SK-N-SH treated with all-trans-retinoic acid at 6 μM for 48 hours (cell line): ENCODE results near the gene HCFC1R1.

Experiments
- ARNTL ChIP-seq: fragments of 450-650 bp; formaldehyde crosslinking; IDR thresholded peaks from 2 replicates; pipeline ENCODE4 v1.5.0; 2020; ENCODE audit warnings: low read depth, mild to moderate bottlenecking, moderate library complexity, borderline replicate concordance
- BACH2 ChIP-seq: fragments of 250-450 bp; sonication (Bioruptor Pico); IDR thresholded peaks from 2 replicates; pipeline ENCODE4 v1.9.0; 2021; ENCODE audit warnings: mild to moderate bottlenecking, borderline replicate concordance
- CSDC2 ChIP-seq: fragments of 250-450 bp; sonication (Bioruptor Pico); IDR thresholded peaks from 2 replicates; pipeline ENCODE4 v1.5.0; 2020; ENCODE audit warnings: mild to moderate bottlenecking, moderate library complexity
- GLIS3 ChIP-seq: fragments of 250-450 bp; sonication (Bioruptor Pico); IDR thresholded peaks from 2 replicates; pipeline ENCODE4 v1.5.0; 2020; ENCODE audit warnings: mild to moderate bottlenecking, moderate library complexity
- SNAI2 ChIP-seq: fragments of 250-450 bp; sonication (Bioruptor Pico); IDR thresholded peaks from 2 replicates; pipeline ENCODE4 v1.5.0; 2020; ENCODE audit warnings: mild to moderate bottlenecking, moderate library complexity
- ZFP3 ChIP-seq: fragments of 250-450 bp; sonication (Bioruptor Pico); IDR thresholded peaks from 2 replicates; pipeline ENCODE4 v1.5.0; 2020; ENCODE audit warnings: mild to moderate bottlenecking, moderate library complexity
- ZNF8 ChIP-seq: fragments of 450-650 bp; formaldehyde crosslinking; IDR thresholded peaks from 2 replicates; pipeline ENCODE4 v1.5.0; 2020; ENCODE audit warnings: mild to moderate bottlenecking, moderate library complexity

DNA sequence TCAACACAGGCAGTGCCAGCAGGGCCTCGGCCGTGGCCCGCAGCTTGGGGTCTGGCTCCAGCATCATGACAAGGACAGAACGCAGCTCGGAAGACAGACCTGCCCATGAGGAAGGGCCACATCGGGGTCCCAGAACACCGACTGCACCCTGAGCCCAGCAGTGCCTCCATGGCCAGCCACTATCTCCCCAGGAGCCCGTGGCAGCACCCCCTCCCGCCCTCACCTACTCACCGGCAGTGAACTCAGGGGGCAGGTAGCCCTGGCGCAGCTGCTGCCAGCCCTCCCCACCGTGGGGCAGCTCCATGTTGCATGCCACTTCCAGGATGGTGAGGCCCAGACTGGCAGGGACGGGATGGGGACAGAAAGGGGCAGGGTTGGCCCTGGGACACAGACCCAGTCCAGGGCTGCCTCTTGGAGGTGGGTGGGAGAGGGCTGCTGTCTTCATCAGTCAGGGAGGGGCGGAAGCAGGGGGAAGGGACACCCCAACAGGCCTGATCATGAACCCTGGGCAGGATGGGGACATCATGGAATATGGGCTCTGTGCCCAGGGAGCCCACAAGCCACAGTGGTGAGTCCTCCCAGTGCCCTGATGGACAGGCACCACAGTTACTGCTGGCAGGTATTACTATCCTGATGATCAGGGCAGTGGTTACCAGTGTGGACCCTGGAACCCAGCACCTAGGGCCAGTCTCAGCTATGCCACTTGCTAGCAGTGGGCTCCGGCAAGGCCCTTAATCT, 49.3 kb downstream of the HCFC1R1 start:
- TF ChIP-seq ZFP3 (no peak), BACH2 (no peak), CSDC2 (CRISPR knock-in tag) (no peak), ZNF8 (CRISPR knock-in tag) (no peak), GLIS3 (CRISPR knock-in tag) (no peak), ARNTL (CRISPR knock-in tag) (no peak), SNAI2 (CRISPR knock-in tag) (no peak)
